GM21526 (cell line): Measurements from ENCODE around the gene TM4SF1.
A peak's percentile ranks its signal among the peaks of the same experiment; 100 is the strongest.

Source experiments
- ATAC-seq: cut with Tn5 transposase; IDR thresholded peaks from one replicate; pipeline ENCODE4 v1.9.1; 2021; ENCODE audit warnings: moderate library complexity; ENCODE audit not compliant: unreplicated experiment, low FRiP score

TM4SF1 gene, protein sequence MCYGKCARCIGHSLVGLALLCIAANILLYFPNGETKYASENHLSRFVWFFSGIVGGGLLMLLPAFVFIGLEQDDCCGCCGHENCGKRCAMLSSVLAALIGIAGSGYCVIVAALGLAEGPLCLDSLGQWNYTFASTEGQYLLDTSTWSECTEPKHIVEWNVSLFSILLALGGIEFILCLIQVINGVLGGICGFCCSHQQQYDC

DNA sequence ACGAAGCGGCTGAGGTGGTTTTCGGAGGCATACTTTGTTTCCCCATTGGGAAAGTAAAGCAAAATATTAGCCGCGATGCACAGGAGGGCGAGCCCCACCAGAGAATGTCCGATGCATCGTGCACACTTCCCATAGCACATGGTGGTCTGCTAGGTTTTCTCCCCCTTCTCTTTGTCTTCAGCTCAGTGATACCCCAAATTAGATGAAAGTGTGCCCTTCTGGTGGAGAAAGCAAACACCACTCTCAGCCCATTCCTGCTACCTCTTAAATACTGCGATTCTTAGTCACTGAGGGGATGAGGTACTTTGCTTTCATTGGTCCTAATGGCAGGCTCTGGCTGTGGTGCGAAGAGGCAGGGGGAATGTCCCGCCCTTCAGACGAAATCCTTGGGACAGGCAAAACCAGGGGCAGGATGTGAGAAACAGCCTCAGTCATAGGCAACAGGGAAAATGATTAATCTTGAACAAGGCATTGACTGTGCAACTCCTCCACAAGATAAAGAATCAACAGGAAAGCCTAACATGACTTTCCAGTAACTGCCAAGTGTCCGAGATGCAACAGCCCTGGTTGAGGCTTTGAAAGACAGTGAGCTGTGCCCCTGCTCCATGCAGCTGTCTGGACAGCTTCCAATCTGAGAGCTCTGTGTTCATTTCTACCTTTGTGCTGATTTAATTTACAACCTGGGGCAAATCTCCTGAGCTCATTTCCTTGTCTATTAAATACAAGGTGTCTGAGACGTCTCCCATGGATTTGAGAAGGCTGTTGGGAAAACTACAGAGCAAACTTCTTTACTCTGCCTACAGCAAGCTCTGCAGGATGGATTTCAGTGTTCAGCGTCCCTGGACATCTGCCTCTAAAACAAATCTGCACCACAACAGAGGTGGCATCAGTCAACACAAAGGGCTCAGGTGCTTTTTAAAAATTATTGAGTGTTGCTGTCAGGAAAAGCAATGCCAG, at the start of gene TM4SF1:
Gene TM4SF1 (minus strand): TSS at position 242 of the 957 bp plus-strand sequence. CDS start 102 bp downstream, at position 140.
- no peak for ATAC-seq

DNA sequence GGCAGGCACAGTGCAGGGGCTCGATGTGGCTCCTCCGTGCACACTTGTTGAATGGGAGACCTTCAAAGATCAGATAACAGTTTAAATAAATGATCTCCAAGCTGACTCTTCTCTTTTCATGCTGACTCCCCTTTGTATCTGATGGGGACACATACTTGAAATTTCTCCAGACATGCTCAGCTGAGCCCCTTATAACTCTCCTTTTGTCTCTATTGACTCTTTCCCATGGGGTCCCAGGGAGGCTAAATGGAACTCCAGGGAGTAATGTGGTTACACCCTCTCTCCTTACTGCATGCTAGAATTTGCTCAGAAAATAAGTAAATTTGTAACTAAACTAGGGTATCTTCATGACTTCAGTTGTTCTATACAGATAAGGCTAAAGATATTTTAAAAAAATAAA, 48.9 kb upstream of the TM4SF1 start:
- ATAC-seq, result no peak

DNA sequence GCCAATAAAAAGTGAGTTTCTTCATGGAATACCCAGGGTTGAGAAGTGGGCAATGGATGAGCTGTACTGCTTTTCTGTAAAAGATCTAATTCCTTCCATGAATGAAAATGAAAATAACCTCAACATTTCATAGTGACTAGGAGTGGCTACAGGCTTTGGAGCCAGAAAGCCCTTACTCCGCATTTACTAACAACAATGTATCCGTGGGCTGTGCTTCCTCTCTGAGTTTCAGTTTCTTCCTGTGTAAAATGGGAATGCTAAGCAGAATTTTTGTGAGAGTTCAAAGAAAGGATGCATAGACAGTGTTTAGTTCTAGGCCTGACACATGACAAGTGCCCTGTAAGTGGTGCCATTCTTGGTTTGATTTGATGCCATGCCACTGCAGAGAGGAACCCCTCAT, 47.5 kb upstream of the TM4SF1 start:
- ATAC-seq, result no peak

DNA sequence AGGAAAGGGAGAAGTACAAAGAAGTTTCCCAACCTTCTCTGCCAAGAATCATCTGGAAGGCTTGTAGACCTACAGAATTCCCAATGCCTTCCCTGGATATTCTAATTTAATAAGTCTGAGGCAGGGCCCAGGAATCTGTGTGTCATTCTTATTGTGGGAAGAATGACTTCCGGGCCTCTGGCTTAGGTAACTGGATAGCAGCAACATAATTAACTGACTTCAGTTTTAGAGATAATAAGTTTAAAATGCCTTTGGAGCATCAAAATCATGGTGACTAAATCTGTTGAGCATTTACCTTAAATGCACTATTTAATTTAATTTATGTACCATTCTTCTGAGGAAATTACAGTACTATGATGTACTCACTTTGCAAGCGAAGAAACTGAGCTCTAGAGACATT, 44.3 kb upstream of the TM4SF1 start:
- ATAC-seq, result no peak

DNA sequence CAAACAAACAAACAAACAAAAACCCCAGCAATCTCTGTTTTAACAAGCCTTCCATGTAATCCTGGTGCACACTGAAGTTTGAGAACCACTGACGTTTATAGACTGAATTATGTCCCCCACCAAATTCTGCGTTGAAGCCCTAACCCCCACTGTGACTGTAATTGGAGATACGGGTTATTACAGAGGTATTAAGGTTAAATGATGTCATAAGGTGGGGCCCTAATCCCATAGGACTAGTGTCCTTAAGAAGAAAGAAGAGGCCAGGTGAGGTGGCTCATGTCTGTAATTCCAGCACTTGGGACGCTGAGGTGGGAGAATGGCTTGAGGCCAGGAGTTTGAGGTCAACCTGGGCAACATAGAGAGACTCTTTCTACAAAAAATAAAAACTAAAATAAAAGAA, 42.4 kb upstream of the TM4SF1 start:
- ATAC-seq, result no peak

DNA sequence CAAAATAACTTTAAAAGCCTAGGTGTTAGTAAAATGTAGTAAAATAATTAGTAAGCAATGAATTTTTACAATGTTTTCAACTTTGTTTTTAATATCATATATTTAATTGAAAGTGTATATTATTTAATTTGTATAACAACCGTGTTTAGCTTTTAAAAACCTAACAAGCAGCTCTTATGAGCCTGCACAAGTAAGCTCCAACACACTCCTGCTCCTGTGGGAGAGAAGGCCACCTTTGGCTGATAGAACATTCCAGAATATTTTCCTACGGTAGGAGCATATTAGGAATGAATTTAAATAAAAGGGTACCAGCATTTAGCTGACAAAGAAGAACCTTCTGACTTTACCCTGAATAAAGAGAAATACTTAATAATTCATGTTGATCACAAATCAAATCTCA, 40.3 kb upstream of the TM4SF1 start:
- ATAC-seq, result no peak

DNA sequence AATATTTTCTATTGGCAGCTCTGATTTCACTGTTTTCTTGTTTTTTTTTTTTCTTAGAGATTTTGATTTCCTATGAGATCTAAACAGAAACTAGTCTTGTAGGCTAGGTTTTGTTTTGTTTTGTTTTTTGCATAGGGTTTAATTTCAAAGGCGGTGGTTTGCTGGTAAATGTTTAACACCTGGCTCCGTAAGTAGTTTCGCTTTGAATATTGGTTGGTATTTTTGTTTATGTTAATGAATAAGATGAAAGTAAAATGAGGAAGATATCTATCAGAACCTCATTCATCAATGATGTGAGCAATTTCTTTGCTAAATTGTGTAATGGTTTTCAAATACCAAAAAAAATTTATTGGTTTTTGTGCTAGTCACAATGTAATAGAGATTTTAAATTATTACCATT, 39.7 kb upstream of the TM4SF1 start:
- ATAC-seq, result peak; percentile 75

DNA sequence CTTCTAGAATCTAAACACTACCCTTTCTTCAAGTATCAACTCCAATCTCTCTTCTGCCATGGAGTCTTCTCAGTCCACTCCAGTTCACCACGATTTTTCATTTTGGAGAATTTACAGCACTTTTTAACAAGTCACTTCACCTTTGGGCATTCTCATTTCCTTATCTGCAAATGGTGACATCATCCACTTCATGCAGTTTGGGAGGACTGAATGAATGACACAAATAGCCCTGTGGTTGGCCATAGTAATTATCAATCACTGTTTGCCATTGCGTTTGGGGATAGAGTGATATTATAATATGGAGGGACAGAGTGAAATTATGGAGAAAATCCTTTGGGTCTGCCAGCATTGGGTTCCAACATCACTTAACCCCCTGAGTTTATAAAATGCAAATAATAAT, 38.0 kb upstream of the TM4SF1 start:
- ATAC-seq, result no peak

DNA sequence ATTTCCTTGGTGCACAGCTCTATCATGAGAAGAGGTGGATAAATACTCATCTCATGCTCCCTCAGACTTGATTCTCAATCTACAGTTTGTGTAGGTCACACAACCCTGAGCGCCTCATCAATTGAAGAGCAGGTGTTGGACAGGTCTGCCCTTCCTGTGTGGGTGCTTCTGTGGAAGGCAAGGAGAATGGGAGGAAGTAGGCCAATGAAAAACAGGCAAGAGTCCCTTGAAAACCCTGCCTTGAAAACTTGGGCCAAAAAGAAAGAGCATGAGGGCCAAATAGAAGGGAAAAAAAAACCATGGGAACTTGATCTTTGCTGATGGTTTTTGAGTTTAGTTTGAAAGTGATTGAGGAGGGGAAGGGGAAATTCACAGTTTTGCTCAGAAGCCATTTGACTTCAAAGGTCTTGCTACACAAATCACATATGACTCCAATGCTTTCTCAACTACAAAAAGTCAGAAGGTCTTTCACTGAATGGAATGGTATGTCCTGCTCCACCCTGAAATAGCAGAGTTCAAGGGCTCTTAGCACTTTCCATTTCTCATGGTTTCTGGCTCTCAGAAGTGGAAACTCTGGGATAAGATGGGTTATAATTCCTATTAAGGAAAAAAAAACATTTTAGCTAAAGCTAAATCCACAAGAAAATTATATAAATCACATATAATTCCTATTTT, 37.2 kb upstream of the TM4SF1 start:
- ATAC-seq, result no peak

DNA sequence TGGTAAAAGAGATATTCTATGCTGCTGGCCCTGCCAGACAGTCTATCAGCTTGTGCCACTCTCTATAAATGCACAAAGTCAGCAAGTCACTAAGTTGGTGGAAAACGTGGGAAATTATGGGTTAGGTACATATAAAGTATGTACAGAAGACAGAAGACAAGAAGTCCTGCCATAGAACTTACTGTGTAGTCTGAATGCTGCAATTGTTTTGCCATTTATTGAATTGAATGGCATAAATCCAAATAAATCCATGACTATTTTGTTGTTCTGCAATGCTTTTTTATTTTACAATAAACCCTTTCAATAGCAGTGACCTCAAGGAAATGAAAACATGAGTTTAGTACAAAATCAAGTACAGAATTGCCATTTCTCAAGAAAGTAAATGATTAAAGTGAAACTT, 34.1 kb upstream of the TM4SF1 start:
- ATAC-seq, result no peak

DNA sequence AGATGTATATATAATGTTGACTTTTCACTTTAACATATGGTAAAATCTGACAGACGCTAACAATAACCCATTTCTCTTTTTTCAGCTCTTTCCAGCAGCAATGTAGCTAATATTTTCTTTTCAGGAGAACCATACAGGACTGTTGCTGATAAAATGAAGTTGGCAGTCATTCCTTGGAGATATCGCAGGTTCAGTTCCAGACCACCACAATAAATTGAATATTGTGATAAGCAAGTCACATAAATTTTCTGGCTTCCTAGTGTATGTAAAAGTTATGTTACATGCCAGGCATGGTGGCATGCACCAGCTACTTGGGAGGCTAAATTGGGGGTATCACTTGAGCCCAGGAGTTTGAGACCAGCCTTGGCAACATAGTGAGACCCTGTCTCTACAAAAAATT, 31.9 kb upstream of the TM4SF1 start:
- no peak for ATAC-seq

DNA sequence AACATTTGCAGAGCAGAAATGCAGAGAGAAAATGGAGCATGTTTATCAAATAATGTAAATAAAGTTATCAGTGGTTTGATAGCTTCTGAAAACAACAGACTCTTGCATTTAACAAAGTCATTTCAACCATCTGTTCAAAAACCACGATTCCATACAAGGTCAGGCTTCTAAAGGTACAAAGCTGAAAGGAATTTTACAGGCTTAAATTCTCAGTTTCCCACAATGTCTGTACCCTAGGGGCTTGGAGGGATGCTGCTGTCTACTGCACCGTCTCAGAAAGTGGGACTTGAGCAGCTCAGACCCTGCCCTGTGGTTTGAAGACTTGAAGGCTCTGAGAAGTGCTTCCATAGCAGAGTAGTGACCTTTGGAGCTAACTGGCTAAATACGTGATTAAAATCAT, 30.4 kb upstream of the TM4SF1 start:
- no peak for ATAC-seq

DNA sequence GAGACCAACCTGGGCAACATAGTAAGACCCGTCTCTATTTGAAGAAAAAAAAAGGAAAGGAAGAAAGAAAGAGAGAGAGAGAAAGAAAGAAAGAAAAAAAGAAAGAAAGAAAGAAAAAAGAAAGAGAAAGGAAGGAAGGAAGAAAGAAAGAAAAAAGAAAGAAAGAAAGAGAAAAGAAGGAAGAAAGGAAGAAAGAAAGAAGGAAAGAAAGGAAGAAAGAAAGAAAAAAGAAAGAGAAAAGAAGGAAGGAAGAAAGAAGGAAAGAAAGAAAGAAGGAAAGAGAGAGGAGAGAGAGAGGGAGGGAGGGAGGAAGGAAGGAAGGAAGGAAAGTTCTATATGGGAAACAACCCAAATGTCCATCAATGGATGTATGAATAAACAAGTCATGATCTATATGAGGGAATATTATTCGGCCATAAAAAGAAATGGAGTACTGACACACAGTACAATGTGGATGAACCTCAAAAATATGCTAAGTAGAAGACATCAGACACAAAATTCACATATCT, 28.8 kb upstream of the TM4SF1 start:
- no peak for ATAC-seq

DNA sequence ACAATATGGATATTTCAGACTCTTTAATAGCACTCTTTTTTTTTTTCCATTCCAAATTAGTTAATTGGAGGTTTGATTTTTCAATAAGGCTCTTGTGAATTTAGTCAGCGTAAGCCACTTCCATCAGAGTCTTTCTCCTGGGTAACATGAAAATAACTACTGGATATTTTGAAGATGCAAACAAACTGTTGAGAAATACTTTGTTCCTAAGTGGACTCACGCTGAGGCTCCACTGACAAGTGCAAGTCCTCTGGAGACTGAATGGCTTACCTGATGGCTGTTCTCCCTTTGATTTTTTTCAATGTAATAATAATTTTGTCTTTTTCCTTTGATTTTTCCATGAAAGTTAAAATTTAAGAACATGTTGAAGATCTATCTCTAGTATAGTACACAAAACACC, 26.0 kb upstream of the TM4SF1 start:
- no peak for ATAC-seq

DNA sequence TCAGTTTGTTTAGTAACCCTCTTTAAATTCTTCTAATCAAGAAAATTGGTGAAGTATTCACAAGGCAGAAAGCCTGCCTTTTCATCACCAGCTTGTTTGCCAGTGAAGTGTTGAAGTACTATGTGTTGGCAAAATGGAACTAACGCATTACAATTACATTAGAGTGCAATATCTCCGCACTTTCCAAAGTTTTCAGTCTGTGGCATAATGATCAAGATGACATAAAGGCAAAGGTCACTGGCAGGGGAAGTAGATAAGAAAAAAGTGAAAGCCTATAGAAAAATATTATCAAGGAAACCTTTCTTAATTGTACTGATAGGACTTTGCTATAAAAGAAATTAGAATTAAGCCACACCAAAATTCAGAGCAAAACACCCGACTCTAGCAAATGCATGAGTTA, 25.0 kb upstream of the TM4SF1 start:
- no peak for ATAC-seq

DNA sequence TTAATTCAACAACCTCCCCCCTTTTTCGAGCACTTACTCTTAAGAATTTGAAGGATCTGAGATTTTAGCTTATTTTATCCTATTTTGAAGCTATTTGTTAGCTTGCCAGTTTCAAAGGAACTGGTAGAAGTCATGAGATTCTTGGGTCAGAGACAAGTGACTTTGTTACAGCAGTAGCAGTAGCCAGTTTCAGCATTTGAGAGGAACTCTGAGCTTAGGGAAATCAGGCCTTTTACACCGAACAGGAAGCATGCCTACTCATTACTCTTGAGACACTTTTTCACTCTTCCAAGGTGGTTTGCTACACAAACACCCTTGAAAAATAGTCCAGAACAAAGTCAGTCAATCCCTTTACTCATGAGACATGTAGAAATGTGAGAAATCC, 24.5 kb upstream of the TM4SF1 start:
- no peak for ATAC-seq

DNA sequence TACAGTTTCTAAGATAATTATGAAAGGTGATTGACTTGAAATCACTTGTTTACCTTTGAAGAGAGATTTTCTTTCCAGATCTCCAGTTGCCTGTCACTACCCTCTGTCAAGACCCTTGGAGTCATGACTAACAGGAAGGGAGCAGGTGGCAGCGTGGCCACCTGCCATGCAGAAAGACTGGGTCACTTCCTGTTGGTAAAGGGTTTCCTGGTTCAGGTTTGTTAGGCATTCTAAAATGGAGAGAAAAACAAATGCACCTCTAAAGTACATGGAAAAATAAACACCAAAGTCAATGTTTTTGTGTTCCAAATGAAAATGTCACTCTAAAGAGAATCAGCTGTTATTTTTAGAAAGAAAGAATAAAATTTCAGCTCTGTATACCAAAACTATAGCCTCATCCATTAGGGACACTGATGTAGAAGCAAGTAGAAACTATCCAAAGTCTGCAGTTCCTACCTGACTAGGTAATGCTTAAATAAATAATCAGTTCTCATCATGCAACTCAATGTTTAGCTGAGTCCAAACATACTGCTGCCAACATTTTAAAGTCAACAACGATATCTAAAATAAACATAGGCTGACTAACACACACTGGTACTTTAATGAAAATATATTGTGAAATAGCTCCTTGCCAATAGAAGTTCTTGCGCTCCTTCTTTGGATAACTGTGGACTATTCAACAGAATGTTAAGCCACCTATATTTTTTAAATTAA, 23.9 kb upstream of the TM4SF1 start:
- ATAC-seq, result no peak

DNA sequence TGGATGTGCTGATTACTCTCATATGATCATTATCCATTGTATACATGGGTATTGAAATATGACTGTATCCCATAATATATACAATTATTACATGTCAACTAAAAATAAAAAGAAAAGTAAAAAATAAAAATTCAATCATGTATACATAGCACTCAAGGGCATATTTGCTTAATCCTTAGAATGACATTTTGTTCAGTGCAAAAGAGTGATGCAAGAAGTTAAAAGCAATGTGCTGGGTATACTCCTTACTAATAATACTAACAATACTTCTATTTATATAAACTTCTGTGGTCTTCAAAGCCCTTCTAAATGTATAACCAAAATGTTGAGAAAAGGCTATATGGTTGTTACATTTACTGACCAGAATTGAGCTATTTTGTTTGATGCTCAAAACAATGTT, 23.2 kb upstream of the TM4SF1 start:
- no peak for ATAC-seq

DNA sequence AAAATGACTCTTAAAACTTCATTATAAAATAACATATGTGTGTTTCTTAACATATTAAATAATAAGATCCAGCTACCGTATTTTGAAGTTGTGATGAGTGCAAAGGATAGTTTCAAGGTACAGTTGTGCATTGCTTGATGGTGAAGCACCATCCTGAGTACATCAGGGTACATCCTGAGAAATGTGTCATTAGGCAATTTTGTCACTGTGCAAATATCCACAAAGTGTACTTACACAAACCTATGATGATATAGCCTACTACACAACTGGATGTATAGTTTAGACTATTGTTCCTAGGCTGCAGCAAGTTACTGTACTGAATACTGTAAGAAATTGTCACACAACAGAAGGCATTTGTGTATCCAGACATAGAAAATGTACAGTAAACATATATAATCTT, 20.8 kb upstream of the TM4SF1 start:
- no peak for ATAC-seq

DNA sequence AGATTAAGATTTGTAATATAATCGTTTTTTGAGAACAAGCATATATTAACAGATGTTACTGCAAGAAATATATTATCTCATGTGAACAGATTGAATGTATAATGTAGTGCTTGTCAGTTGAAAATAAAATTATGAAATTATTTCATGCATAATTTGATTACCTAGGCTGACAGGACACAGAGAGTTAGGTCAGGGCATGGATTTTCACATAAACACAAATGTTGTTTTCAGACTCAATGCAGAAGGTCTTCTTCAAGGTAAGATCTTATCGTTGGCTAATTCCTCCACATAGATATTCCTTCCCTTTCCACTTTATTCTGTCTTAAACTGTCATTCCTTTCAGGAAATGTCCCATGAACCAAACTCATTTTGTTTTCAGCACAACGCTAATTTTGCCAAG, 20.1 kb upstream of the TM4SF1 start:
- no peak for ATAC-seq

DNA sequence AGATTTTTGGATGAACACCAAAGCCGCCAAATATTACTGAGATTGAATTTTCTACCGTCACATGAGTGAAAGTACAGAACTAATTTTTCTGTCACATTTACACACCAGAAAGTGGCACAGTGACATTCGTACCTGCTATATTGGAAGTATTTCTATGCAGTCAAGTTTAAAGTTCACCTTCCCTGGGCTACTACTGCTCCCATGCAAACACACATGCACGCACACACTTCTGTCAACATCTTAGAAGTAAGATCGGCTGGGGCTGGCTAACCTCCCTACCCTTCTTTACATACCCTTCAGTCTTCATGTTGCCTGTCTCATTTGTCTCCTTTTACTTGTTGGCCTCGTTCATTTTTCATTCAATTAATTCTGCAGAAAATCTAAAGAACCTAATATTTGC, 19.0 kb upstream of the TM4SF1 start:
- ATAC-seq, result no peak
